ENCODE measurements around the gene TMEM164.

Gene TMEM164

GRCh38 chrX:110081320-110081719 is 78.4 kb downstream of the TMEM164 start:
- DNase-seq (no peak), ATAC-seq (no peak)

- no peak for DNase-seq
- ATAC-seq: no peak
Observed at GRCh38 chrX:110081740-110082139, 78.8 kb downstream of the TMEM164 start.

- ATAC-seq (no peak), DNase-seq (no peak)
Observed at GRCh38 chrX:110082161-110082560, 79.2 kb downstream of the TMEM164 start.

GRCh38 chrX:110086162-110086915 is 83.4 kb downstream of the TMEM164 start:
- ATAC-seq: no peak
- no peak for DNase-seq

GRCh38 chrX:110086916-110087484 is 84.1 kb downstream of the TMEM164 start:
- no peak for DNase-seq
- ATAC-seq: peak; percentile 65

- ATAC-seq (peak; percentile 96), DNase-seq (peak; percentile 8)
Observed at GRCh38 chrX:110087485-110088356, 84.8 kb downstream of the TMEM164 start.

- DNase-seq (no peak), ATAC-seq (no peak)
Observed at GRCh38 chrX:110089656-110090403, 86.9 kb downstream of the TMEM164 start.

GRCh38 chrX:110097920-110098319 is 95.0 kb downstream of the TMEM164 start:
- no peak for ATAC-seq
- no peak for DNase-seq

- DNase-seq (no peak), ATAC-seq (no peak)
Observed at GRCh38 chrX:110103344-110103743, 100.4 kb downstream of the TMEM164 start.

- no peak for ATAC-seq
- DNase-seq: no peak
Observed at GRCh38 chrX:110104078-110104477, 101.2 kb downstream of the TMEM164 start.

- ATAC-seq: no peak
- no peak for DNase-seq
Observed at GRCh38 chrX:110108381-110108821, 105.5 kb downstream of the TMEM164 start.

GRCh38 chrX:110114260-110114776 is 111.4 kb downstream of the TMEM164 start:
- no peak for DNase-seq
- no peak for ATAC-seq

GRCh38 chrX:110116066-110116980 is 113.4 kb downstream of the TMEM164 start:
- no peak for ATAC-seq
- DNase-seq: no peak

GRCh38 chrX:110118530-110118929 is 115.6 kb downstream of the TMEM164 start:
- no peak for DNase-seq
- ATAC-seq: no peak

GRCh38 chrX:110119480-110119879 is 116.6 kb downstream of the TMEM164 start:
- ATAC-seq: no peak
- no peak for DNase-seq

- ATAC-seq (no peak), DNase-seq (no peak)
Observed at GRCh38 chrX:110120025-110120424, 117.1 kb downstream of the TMEM164 start.

- DNase-seq (no peak), ATAC-seq (no peak)
Observed at GRCh38 chrX:110123331-110123782, 120.4 kb downstream of the TMEM164 start.

GRCh38 chrX:110125446-110126162 is 122.7 kb downstream of the TMEM164 start:
- DNase-seq (no peak), ATAC-seq (no peak)

GRCh38 chrX:110131031-110131430 is 128.1 kb downstream of the TMEM164 start:
- no peak for DNase-seq
- ATAC-seq: no peak

Data from stimulated activated naive CD8-positive, alpha-beta T cell treated with anti-CD3 and anti-CD28 coated beads, Interleukin-15, Interleukin-2, amounts not matched to agents 100 U/mL and 50 U/mL, for 24 hours (primary cell).